HEK293 (cell line): ENCODE measurements around the gene BRD1.
A peak's percentile ranks its signal among the peaks of the same experiment; 100 is the strongest.

Experiments used
- CTCF ChIP-seq: fragments of 450-650 bp; formaldehyde crosslinking; IDR thresholded peaks from 2 replicates; pipeline ENCODE4 v1.5.1; 2016; ENCODE audit warnings: missing biosample characterization, missing genetic modification characterization
- PRDM10 ChIP-seq: fragments of 450-650 bp; formaldehyde crosslinking; IDR thresholded peaks from 2 replicates; pipeline ENCODE4 v1.5.1; 2016; ENCODE audit warnings: missing biosample characterization, missing genetic modification characterization
- PRDM6 ChIP-seq: fragments of 450-650 bp; formaldehyde crosslinking; IDR thresholded peaks from 2 replicates; pipeline ENCODE4 v1.5.1; 2017; ENCODE audit warnings: missing biosample characterization, missing genetic modification characterization
- RBAK ChIP-seq: fragments of 450-650 bp; formaldehyde crosslinking; IDR thresholded peaks from 2 replicates; pipeline ENCODE4 v1.5.1; 2016; ENCODE audit warnings: missing biosample characterization, missing genetic modification characterization
- ZBTB17 ChIP-seq: fragments of 450-650 bp; formaldehyde crosslinking; IDR thresholded peaks from 2 replicates; pipeline ENCODE4 v1.5.1; 2016; ENCODE audit warnings: missing biosample characterization, missing genetic modification characterization
- ZBTB8A ChIP-seq: fragments of 450-650 bp; formaldehyde crosslinking; IDR thresholded peaks from 2 replicates; pipeline ENCODE4 v1.5.1; 2016; ENCODE audit warnings: missing biosample characterization, missing genetic modification characterization
- ZIC2 ChIP-seq: fragments of 450-650 bp; formaldehyde crosslinking; IDR thresholded peaks from 2 replicates; pipeline ENCODE4 v1.5.1; 2016; ENCODE audit warnings: missing biosample characterization, missing genetic modification characterization
- ZNF146 ChIP-seq: fragments of 450-650 bp; formaldehyde crosslinking; IDR thresholded peaks from 2 replicates; pipeline ENCODE4 v1.5.1; 2016; ENCODE audit warnings: missing biosample characterization, missing genetic modification characterization
- ZNF175 ChIP-seq: fragments of 450-650 bp; formaldehyde crosslinking; IDR thresholded peaks from 2 replicates; pipeline ENCODE4 v1.5.1; 2016; ENCODE audit warnings: missing biosample characterization, missing genetic modification characterization
- ZNF2 ChIP-seq: fragments of 450-650 bp; formaldehyde crosslinking; IDR thresholded peaks from 2 replicates; pipeline ENCODE4 v1.5.1; 2016; ENCODE audit warnings: missing biosample characterization, missing genetic modification characterization
- ZNF211 ChIP-seq: fragments of 450-650 bp; formaldehyde crosslinking; IDR thresholded peaks from 2 replicates; pipeline ENCODE4 v1.5.1; 2016; ENCODE audit warnings: low read depth, missing biosample characterization, missing genetic modification characterization
- ZNF24 ChIP-seq: fragments of 450-650 bp; formaldehyde crosslinking; IDR thresholded peaks from 2 replicates; pipeline ENCODE4 v1.5.1; 2016; ENCODE audit warnings: missing biosample characterization, missing genetic modification characterization
- ZNF341 ChIP-seq: fragments of 450-650 bp; formaldehyde crosslinking; IDR thresholded peaks from 2 replicates; pipeline ENCODE4; 2016; ENCODE audit warnings: low read depth, missing biosample characterization, missing genetic modification characterization
- ZNF354C ChIP-seq: fragments of 450-650 bp; formaldehyde crosslinking; IDR thresholded peaks from 2 replicates; pipeline ENCODE4 v1.5.1; 2016; ENCODE audit warnings: missing biosample characterization, missing genetic modification characterization, low read depth, borderline replicate concordance
- ZNF530 ChIP-seq: fragments of 450-650 bp; formaldehyde crosslinking; IDR thresholded peaks from 2 replicates; pipeline ENCODE4 v1.5.1; 2016; ENCODE audit warnings: low read depth, missing biosample characterization, missing genetic modification characterization
- ZNF600 ChIP-seq: fragments of 450-650 bp; formaldehyde crosslinking; IDR thresholded peaks from 2 replicates; pipeline ENCODE4 v1.5.1; 2016; ENCODE audit warnings: missing biosample characterization, missing genetic modification characterization
- ZNF654 ChIP-seq: fragments of 450-650 bp; formaldehyde crosslinking; IDR thresholded peaks from 2 replicates; pipeline ENCODE4 v1.5.1; 2016; ENCODE audit warnings: low read depth, missing biosample characterization, missing genetic modification characterization
- ZNF707 ChIP-seq: fragments of 450-650 bp; formaldehyde crosslinking; IDR thresholded peaks from 2 replicates; pipeline ENCODE4 v1.5.1; 2016; ENCODE audit warnings: missing biosample characterization, missing genetic modification characterization
- ZNF776 ChIP-seq: fragments of 450-650 bp; formaldehyde crosslinking; IDR thresholded peaks from 2 replicates; pipeline ENCODE4 v1.5.0; 2017; ENCODE audit warnings: missing biosample characterization, missing genetic modification characterization, borderline replicate concordance
- TF ChIP-seq, protein P1 (sequence below): fragments of 450-650 bp; formaldehyde crosslinking; IDR thresholded peaks from 2 replicates; pipeline ENCODE4 v1.5.1; 2016; ENCODE audit warnings: missing biosample characterization, missing genetic modification characterization
- TF ChIP-seq, protein P2 (sequence below): fragments of 450-650 bp; formaldehyde crosslinking; IDR thresholded peaks from 2 replicates; pipeline ENCODE4 v1.5.1; 2016; ENCODE audit warnings: missing biosample characterization, missing genetic modification characterization
- TF ChIP-seq, protein P3 (sequence below): IDR thresholded peaks from 2 replicates; pipeline ENCODE4 v1.6.1; 2011; ENCODE audit warnings: mild to moderate bottlenecking, low read depth, low read length, borderline replicate concordance

BRD1 gene

DNA sequence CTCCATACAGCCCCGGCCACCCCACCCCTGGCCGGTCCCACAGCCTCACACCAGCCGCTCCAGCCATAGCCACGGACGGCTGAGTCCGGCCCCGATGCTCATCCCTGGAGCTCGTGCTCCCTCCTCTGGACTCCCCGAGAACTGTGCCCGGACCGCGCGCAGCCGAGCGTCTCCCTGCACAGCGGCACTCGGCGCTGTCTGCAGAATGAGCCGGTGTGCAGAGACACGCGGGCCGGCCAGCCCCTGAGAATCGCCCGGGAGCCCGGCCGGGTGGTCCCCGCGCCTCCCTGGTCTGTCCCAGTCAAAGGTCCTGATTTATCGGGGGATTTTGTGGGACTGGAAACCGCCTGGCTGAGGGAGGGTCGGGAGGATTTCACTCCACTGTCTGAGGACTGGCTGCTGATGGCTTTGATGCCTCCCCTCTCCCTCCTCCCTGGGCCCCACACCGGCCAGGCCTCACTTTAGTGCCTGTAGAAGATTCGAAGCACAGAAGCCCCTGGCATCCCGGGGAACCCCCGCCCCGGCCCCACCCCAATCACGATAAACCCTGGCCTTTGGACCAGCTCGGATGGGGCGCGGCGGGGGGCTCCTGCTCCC is 102.7 kb downstream of the BRD1 start (continued):
- TF ChIP-seq, protein P1, sequence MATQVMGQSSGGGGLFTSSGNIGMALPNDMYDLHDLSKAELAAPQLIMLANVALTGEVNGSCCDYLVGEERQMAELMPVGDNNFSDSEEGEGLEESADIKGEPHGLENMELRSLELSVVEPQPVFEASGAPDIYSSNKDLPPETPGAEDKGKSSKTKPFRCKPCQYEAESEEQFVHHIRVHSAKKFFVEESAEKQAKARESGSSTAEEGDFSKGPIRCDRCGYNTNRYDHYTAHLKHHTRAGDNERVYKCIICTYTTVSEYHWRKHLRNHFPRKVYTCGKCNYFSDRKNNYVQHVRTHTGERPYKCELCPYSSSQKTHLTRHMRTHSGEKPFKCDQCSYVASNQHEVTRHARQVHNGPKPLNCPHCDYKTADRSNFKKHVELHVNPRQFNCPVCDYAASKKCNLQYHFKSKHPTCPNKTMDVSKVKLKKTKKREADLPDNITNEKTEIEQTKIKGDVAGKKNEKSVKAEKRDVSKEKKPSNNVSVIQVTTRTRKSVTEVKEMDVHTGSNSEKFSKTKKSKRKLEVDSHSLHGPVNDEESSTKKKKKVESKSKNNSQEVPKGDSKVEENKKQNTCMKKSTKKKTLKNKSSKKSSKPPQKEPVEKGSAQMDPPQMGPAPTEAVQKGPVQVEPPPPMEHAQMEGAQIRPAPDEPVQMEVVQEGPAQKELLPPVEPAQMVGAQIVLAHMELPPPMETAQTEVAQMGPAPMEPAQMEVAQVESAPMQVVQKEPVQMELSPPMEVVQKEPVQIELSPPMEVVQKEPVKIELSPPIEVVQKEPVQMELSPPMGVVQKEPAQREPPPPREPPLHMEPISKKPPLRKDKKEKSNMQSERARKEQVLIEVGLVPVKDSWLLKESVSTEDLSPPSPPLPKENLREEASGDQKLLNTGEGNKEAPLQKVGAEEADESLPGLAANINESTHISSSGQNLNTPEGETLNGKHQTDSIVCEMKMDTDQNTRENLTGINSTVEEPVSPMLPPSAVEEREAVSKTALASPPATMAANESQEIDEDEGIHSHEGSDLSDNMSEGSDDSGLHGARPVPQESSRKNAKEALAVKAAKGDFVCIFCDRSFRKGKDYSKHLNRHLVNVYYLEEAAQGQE (tag by site-specific recombination), result no peak
- TF ChIP-seq ZNF2 (tag by site-specific recombination), result 0 out of 2 replicates have a peak, but pooled peaks have one; percentile 50
- no peak for TF ChIP-seq ZNF211
- TF ChIP-seq ZNF776 (tag by site-specific recombination), result no peak
- TF ChIP-seq ZNF341, result no peak
- TF ChIP-seq ZNF354C (tag by site-specific recombination), result no peak
- TF ChIP-seq ZNF24 (tag by site-specific recombination), result no peak
- TF ChIP-seq, protein P2, sequence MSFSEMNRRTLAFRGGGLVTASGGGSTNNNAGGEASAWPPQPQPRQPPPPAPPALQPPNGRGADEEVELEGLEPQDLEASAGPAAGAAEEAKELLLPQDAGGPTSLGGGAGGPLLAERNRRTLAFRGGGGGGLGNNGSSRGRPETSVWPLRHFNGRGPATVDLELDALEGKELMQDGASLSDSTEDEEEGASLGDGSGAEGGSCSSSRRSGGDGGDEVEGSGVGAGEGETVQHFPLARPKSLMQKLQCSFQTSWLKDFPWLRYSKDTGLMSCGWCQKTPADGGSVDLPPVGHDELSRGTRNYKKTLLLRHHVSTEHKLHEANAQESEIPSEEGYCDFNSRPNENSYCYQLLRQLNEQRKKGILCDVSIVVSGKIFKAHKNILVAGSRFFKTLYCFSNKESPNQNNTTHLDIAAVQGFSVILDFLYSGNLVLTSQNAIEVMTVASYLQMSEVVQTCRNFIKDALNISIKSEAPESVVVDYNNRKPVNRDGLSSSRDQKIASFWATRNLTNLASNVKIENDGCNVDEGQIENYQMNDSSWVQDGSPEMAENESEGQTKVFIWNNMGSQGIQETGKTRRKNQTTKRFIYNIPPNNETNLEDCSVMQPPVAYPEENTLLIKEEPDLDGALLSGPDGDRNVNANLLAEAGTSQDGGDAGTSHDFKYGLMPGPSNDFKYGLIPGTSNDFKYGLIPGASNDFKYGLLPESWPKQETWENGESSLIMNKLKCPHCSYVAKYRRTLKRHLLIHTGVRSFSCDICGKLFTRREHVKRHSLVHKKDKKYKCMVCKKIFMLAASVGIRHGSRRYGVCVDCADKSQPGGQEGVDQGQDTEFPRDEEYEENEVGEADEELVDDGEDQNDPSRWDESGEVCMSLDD (tag by site-specific recombination), result no peak
- TF ChIP-seq PRDM6 (tag by site-specific recombination), result no peak
- no peak for TF ChIP-seq ZNF707
- TF ChIP-seq ZNF530 (tag by site-specific recombination), result no peak
- no peak for TF ChIP-seq RBAK
- TF ChIP-seq, protein P3, sequence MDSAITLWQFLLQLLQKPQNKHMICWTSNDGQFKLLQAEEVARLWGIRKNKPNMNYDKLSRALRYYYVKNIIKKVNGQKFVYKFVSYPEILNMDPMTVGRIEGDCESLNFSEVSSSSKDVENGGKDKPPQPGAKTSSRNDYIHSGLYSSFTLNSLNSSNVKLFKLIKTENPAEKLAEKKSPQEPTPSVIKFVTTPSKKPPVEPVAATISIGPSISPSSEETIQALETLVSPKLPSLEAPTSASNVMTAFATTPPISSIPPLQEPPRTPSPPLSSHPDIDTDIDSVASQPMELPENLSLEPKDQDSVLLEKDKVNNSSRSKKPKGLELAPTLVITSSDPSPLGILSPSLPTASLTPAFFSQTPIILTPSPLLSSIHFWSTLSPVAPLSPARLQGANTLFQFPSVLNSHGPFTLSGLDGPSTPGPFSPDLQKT, result no peak
- no peak for TF ChIP-seq ZBTB8A (tag by site-specific recombination)
- TF ChIP-seq ZNF600 (tag by site-specific recombination), result 0 out of 2 replicates have a peak, but pooled peaks have one; percentile 39
- TF ChIP-seq PRDM10 (tag by site-specific recombination), result no peak
- no peak for TF ChIP-seq ZIC2 (tag by site-specific recombination)
- peak; percentile 87 for TF ChIP-seq CTCF (tag by site-specific recombination)
- TF ChIP-seq ZNF175, result no peak
- peak; percentile 43; the same call in 1 of the 2 replicates for TF ChIP-seq ZBTB17 (tag by site-specific recombination)
- peak; percentile 81 for TF ChIP-seq ZNF654 (tag by site-specific recombination)
- no peak for TF ChIP-seq ZNF146 (tag by site-specific recombination)
